ENCODE results near the gene UBE2D1.
A peak's percentile ranks its signal among the peaks of the same experiment; 100 is the strongest.

The UBE2D1 gene

DNA sequence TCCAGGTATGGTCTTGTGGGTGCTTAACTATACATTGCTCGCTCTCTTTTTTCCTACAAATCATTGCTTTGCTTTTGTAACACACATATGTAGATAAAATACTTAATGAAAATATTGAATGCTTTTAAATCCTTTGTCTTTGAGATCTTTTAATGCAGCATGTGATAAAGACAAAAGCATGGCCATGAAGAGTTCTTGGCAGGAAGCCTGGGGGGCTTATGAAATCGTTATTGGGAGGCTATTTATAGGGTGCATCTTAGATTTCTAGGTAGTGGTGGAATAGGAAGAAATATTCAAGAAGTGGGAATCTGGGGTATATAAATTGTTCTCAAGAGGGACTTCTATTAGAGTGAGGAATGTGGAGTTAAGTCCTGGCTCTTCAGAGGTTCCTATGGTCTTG is 21.9 kb downstream of the UBE2D1 start:
- ATAC-seq (no peak), DNase-seq (ENCODE audit: low spot score in 2 of 2) (no peak)
- Mint-ChIP-seq H3K36me3 (peaks cover 5% of the 10 kb centered on the region), H3K4me3 (no peak overlapping the region), H3K27ac (no peak overlapping the region), H3K9me3 (no peaks in the 10 kb centered on the region), H3K4me1 (peaks cover 21% of the 10 kb centered on the region)

DNA sequence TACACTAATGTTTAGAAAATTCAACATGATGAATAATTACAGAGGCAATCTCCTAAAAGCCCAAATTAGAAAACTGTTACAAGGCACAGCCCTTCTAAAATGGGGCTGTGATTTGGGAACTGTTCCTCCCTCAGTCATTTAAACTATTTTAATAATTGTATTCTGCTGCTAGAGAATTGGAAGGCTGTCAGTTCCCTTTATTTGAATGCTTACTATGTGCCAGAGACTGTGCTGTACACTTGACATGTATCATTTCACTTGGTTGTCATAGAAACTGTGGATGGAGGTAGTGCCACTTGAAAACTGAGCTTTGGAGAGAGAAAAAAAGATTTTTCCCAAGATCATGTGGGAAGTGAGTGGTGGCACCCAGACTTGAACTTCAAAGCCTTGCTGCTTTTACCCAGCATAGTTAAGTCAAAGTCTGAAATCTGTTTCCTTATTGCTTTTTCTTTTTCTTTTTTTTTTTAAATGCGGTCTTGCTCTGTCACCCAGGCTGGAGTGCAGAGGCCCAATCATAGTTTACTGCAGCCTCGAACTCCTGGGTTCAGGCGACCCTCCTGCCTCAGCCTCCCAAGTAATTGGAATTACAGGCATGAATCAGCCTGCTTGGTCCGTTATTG is 23.6 kb downstream of the UBE2D1 start:
- Mint-ChIP-seq H3K9me3 (no peaks in the 10 kb centered on the region), H3K27ac (no peak overlapping the region), H3K4me1 (peaks cover 21% of the 10 kb centered on the region), H3K4me3 (no peak overlapping the region), H3K36me3 (peaks cover 18% of the 10 kb centered on the region)
- ATAC-seq (no peak), DNase-seq (ENCODE audit: low spot score in 2 of 2) (no peak)

DNA sequence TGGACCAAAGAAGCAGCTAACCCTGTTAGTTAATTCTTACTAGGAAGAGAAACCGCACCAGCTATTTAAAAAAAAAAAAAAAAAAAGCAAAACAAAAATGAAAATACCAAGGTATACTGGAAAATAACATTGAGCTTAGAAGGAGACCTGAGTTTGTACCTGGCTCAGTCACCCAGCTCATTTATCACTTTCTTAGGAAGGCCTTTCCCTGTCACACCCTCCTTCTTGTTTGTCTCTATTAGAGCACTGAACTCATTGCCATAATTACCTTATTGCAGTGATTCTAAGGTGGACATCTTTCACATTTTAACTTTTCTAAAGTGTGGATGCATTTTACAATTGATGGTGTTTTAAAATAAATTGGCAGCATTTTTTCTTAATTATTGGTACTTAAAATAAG is 24.1 kb downstream of the UBE2D1 start:
- Mint-ChIP-seq H3K9me3 (no peaks in the 10 kb centered on the region), H3K36me3 (peaks cover 23% of the 10 kb centered on the region), H3K27ac (no peak overlapping the region), H3K4me1 (peaks cover 21% of the 10 kb centered on the region), H3K4me3 (no peak overlapping the region)
- DNase-seq (ENCODE audit: low spot score in 2 of 2) (no peak), ATAC-seq (no peak)

DNA sequence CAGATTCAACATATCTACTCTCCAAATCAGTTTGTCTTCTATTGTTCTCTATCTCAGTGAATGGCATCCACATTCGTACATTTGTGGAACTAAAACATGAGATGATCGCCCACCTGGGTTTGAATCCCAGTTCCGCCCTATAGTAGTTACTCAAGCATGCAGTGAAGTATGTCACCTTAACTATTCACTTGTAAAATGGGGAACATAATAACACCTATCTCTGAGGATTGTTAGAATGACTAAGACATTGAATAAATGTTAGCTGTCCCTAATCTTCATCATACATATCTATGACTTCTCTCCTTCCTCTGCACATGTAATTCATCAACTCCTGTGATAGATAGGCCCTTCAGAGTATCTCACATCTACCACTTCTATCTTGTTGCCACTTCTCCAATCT is 24.7 kb downstream of the UBE2D1 start:
- no peak overlapping the region for H3K4me3 Mint-ChIP-seq
- peaks cover 21% of the 10 kb centered on the region for H3K4me1 Mint-ChIP-seq
- ATAC-seq (peak; percentile 24), DNase-seq (ENCODE audit: low spot score in 2 of 2) (no peak)
- peaks cover 29% of the 10 kb centered on the region for H3K36me3 Mint-ChIP-seq
- H3K9me3 Mint-ChIP-seq = no peaks in the 10 kb centered on the region
- H3K27ac Mint-ChIP-seq = peak overlapping the region; percentile 4

DNA sequence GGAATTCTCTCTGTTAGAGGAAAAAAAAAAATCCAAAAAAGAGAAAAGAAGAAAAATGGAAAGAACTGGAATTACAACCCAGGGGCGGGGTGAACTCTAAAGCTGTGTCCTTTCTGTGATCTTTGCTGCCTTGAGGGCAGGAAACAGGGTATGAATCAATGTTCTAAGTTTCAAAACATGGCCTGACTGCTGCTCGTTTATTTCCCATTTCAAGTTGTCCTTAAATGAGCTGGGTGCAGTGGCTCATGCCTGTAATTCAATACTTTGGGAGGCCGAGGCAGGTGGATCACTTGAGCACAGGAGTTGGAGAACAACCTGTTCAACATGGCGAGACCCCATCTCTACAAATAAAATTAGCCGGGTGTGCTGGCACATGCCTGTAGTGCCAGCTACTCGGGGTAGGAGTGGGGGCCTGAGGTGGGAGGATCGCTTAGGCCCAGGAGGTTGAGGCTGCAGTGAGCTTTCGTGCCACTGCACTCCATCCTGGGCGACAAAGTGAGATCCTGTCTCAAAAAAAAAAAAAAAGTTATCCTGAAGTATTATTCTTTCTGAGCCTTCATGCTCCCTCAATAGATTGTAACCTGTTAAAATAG is 25.7 kb downstream of the UBE2D1 start:
- H3K27ac Mint-ChIP-seq = peak overlapping the region; percentile 4
- ATAC-seq (peak; percentile 63), DNase-seq (ENCODE audit: low spot score in 2 of 2) (no peak)
- H3K9me3 Mint-ChIP-seq = no peaks in the 10 kb centered on the region
- peaks cover 21% of the 10 kb centered on the region for H3K4me1 Mint-ChIP-seq
- peaks cover 36% of the 10 kb centered on the region for H3K36me3 Mint-ChIP-seq
- no peak overlapping the region for H3K4me3 Mint-ChIP-seq

DNA sequence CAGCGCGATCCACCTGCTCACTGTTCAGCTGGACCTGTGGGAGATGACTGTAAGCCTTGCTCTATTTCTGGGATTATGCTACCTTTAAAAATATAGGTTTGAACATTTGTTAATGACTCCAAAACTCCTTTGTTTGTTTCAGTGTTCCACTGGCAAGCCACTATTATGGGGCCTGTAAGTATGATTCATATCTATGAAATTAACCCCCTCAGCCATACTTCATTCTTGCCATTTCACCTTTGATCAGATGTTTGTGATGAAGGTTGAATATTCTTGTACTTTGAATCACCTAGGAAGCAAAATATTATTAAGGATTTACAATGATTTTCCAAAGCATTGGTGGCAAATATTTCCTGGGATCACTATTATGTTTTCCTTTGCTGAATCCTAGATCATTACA is 26.5 kb downstream of the UBE2D1 start:
- Mint-ChIP-seq H3K9me3 (no peaks in the 10 kb centered on the region), H3K36me3 (peaks cover 36% of the 10 kb centered on the region), H3K4me3 (no peak overlapping the region), H3K27ac (no peak overlapping the region), H3K4me1 (peaks cover 21% of the 10 kb centered on the region)
- ATAC-seq (no peak), DNase-seq (ENCODE audit: low spot score in 2 of 2) (no peak)

DNA sequence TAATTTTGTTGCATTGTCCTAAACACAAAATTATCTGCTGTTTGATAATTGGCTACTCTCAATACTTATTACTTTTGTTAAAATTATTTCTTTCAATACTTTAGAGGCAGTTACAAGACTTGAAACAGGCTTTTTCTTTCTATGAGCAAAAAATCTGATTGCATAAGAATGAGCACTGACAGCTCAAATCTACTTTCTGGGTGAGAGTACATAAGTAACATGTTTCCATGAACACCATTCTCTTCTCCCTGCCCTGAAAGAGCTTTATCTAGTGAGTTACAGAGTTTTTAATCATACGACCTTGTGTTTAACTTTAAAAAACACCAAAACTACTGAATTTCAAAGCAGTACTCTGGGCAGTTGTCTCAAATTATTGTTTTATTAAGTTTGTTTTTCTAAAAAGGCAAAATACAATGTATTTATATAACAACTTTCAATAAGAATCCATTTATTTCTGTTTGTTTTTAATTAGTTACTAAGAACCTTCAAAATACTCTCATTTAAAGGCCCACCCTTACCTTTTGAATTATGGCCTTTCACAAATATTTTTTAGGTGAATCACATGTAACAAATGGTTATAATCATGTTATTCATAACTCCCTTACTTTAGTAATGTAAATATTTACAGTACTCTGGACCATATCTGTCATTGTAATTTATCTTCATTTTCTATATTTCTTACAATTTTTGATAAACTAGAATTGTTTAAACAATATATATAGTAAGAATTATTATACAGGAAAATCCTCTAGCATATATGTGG is 27.4 kb downstream of the UBE2D1 start:
- no peaks in the 10 kb centered on the region for H3K9me3 Mint-ChIP-seq
- no peak for DNase-seq (ENCODE audit: low spot score in 2 of 2)
- H3K27ac Mint-ChIP-seq = no peak overlapping the region
- H3K4me3 Mint-ChIP-seq = no peak overlapping the region
- H3K4me1 Mint-ChIP-seq = peaks cover 14% of the 10 kb centered on the region
- peaks cover 36% of the 10 kb centered on the region for H3K36me3 Mint-ChIP-seq
- ATAC-seq = no peak

DNA sequence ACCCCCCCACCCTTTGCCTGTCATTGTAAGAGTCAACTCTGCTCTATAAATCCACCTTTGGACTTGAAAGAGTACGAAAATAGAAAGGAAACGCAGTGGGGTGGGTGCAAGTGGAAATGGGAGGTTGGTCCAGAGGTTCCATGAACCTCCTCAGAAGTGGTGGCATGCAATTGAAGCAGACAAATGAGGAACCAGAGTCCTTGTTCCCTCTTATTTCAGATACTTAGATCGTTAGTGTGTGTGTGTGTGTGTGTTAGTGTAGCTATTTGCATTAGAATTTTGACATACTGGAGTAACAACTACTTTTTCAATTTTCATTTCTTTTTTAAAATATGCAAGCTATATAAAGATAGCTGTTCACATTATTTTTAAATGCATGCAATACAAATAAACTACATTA is 32.3 kb downstream of the UBE2D1 start:
- H3K36me3 Mint-ChIP-seq = peaks cover 36% of the 10 kb centered on the region
- H3K4me3 Mint-ChIP-seq = no peak overlapping the region
- no peak overlapping the region for H3K27ac Mint-ChIP-seq
- ATAC-seq (no peak), DNase-seq (ENCODE audit: low spot score in 2 of 2) (no peak)
- no peaks in the 10 kb centered on the region for H3K9me3 Mint-ChIP-seq
- H3K4me1 Mint-ChIP-seq = no peaks in the 10 kb centered on the region

DNA sequence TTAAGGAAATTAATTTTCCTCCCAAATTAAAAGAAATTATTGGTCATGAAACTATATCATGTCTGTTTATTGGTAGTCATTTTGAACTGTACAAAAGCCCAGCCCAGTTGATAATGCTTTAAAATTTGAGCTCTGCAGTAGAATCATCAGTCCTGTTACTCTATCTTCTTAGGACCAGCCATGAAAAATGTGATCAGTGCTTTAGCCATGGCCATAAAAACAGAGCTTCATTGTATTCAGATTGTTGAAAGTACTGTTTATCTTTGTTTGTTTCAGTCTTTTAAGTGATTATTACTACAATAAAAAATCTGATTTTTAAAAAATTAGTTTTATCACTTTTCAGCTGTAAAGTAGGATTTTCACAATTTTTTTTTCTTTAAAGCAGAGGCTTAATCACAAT is 36.7 kb downstream of the UBE2D1 start:
- peaks cover 8% of the 10 kb centered on the region for H3K36me3 Mint-ChIP-seq
- no peaks in the 10 kb centered on the region for H3K4me1 Mint-ChIP-seq
- ATAC-seq (no peak), DNase-seq (ENCODE audit: low spot score in 2 of 2) (no peak)
- no peak overlapping the region for H3K27ac Mint-ChIP-seq
- H3K9me3 Mint-ChIP-seq = no peaks in the 10 kb centered on the region
- H3K4me3 Mint-ChIP-seq = no peak overlapping the region

DNA sequence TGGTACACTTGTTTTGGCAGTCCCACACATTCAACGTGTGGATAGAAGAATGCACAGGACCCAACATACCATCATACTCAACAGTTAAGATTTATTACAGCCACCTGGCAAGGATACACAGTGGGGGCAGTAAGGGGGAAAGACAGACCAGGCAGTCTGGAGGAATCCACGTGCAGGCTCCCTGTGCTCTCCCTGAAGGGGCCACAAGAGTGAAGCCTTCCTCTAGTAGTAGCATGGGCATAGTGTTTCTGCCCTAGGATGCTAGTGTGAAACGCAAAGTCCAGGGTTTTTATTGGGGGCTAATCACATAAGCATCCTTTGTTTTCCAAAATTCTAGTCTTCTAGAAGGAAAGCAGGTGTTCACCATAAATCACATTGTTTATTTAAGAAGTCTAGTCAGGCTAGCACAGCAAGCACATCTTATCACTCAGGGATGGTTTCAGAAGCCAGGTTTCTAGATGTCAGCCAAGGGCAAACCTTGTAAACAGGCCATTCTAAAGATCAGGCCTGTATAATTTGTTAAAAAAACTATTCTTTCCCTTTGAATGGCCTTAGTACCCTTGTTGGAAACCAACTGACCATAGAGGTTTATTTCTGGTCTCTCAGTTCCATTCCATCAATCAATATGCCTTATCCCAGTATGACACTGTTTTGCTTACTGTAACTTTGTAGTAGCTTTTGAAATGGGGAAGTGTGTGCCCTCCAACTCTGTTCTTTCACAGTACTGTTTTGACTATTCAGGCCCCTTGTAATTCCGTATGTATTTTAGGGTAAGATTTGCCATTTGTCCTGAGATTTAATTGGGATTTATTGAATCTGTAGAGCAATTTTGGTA is 38.0 kb downstream of the UBE2D1 start:
- ATAC-seq = no peak

DNA sequence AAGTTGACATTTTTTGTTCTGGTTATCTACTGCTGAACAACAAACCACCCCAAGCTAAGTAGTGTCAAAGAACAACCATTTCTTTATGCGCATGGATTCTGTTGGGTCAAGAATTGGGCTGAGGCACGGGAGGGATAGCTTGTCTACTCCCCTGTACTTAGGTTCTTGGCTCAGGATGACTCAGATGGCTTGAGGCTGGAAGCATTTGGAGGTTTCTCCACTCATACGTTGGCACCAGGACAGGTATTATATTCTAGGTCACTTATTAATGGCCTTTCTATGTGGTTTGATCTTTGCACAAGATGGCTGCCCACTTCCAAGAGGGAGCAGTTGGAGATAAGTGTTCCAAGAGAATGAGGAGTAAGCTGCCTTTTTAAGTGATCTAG is 38.6 kb downstream of the UBE2D1 start:
- Mint-ChIP-seq H3K27ac (no peak overlapping the region), H3K4me1 (no peaks in the 10 kb centered on the region), H3K4me3 (no peak overlapping the region), H3K9me3 (no peaks in the 10 kb centered on the region), H3K36me3 (peaks cover 4% of the 10 kb centered on the region)
- no peak for DNase-seq (ENCODE audit: low spot score in 2 of 2)
- ATAC-seq = no peak

More for the DNA sequence above, 38.0 kb downstream of the UBE2D1 start:
- no peak for DNase-seq (ENCODE audit: low spot score in 2 of 2)
- Mint-ChIP-seq H3K27ac (no peak overlapping the region), H3K9me3 (no peaks in the 10 kb centered on the region), H3K4me3 (no peak overlapping the region), H3K4me1 (no peaks in the 10 kb centered on the region), H3K36me3 (peaks cover 8% of the 10 kb centered on the region)

DNA sequence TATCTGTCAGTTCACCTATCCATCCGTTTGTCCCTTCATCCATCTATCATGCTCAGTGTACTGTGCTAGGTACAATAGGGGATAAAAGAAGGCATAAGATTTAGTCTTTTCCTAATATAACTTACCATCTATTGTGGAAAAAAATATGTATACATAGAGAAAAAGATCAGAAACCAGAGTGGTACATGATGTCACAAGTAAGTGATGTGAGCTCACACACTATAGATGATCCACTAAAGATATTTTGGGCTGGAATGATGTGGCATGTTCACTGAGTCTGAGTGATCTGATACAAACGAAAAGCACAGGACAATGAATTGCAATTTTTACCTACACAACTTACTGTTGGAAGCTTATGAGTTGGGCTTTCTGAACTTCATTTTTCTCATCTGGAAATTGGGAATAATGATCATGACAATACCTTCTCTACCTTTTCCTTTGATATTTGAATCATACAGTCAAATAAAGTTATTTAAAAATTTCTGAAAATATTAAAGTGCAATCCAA is 47.7 kb downstream of the UBE2D1 start:
- ATAC-seq (no peak), DNase-seq (ENCODE audit: low spot score in 2 of 2) (no peak)
- peaks cover 27% of the 10 kb centered on the region for H3K36me3 Mint-ChIP-seq
- no peak overlapping the region for H3K27ac Mint-ChIP-seq
- no peaks in the 10 kb centered on the region for H3K9me3 Mint-ChIP-seq
- no peak overlapping the region for H3K4me3 Mint-ChIP-seq
- H3K4me1 Mint-ChIP-seq = peaks cover 26% of the 10 kb centered on the region

DNA sequence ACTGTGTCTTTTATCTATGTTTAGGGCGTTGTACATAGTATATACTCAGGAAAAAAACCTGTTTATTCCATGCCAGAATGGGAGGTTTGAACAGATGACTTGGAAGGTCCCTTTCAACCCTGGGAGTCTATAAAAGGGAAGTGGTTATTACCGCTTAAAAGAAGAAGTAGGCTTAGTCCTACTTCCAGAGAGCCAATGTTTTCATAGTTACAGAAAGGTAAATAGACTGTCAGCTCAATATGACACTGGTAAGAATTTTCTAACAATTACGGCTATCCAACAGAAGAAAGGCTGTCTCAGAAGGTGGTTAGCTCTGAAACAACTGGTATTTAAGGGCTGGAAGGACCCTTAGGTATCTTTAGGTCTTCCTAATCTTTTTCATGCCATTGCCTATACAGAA is 49.3 kb downstream of the UBE2D1 start:
- H3K4me1 Mint-ChIP-seq = peaks cover 28% of the 10 kb centered on the region
- ATAC-seq (peak; percentile 15), DNase-seq (ENCODE audit: low spot score in 2 of 2) (no peak)
- H3K9me3 Mint-ChIP-seq = no peaks in the 10 kb centered on the region
- H3K27ac Mint-ChIP-seq = peak overlapping the region; percentile 98
- H3K36me3 Mint-ChIP-seq = peaks cover 43% of the 10 kb centered on the region
- H3K4me3 Mint-ChIP-seq = peak overlapping the region; percentile 100

DNA sequence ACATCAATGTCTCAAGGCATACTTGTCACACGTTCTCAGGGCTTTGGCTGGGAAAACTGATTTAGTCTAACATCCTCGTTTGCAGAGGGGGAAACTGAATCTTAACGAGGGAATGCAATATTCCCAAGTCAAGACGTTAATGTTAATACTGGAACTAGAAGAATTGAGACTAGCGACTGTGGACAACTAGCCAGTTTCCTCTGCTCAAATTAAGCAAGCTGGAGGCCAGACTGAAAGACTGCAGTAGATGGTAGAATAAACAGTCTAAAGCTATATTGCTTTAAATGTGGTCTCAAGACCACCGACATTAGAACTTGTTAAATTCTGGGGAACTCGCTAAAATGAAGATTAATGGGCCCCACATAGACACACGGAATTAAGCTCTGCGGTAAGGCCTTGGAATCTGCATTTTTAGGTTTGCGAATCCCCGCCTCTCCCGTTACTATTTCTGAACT is 49.8 kb downstream of the UBE2D1 start:
- Mint-ChIP-seq H3K4me1 (peaks cover 31% of the 10 kb centered on the region), H3K27ac (peak overlapping the region; percentile 98), H3K4me3 (peak overlapping the region; percentile 100), H3K36me3 (peaks cover 48% of the 10 kb centered on the region), H3K9me3 (no peaks in the 10 kb centered on the region)
- DNase-seq (ENCODE audit: low spot score in 2 of 2) (no peak), ATAC-seq (no peak)

All from stimulated activated effector memory CD8-positive, alpha-beta T cell treated with anti-CD3 and anti-CD28 coated beads, Interleukin-12 subunit alpha, Interleukin-12 subunit beta, amount 100 ng/mL, for 72 hours (primary cell).